GM10248 (cell line): ENCODE measurements around the gene HHATL.

ENCODE experiments used
- CTCF ChIA-PET: fragments of 300-600 bp; sonication (Branson Sonifier 250); formaldehyde crosslinking; extraction: SDS; loops from one replicate; lab custom pipeline; 2021; ENCODE audit warnings: antibody characterized with exemption; lab: Yijun Ruan, JAX
- POLR2A ChIA-PET: fragments of 350-650 bp; sonication (Branson Sonifier 250); formaldehyde crosslinking; extraction: SDS; loops from one replicate; lab custom pipeline; 2020; ENCODE audit warnings: antibody characterized with exemption; lab: Yijun Ruan, JAX
- DNase-seq: peaks from one replicate; pipeline ENCODE4 v3.0.0; 2012; ENCODE audit errors: extremely low spot score
- TF ChIP-seq, protein P1 (sequence below): IDR thresholded peaks from 2 replicates; pipeline ENCODE4 v1.5.1; 2012; ENCODE audit warnings: mild to moderate bottlenecking, low read depth; ENCODE audit errors: extremely low read depth, missing control alignments, control extremely low read depth

Gene HHATL

GRCh38 chr3:42717306-42717705 lies 14.7 kb upstream of the HHATL start:
- ChIA-PET CTCF (interaction anchor here (1.1 kb wide), 1 partner anchor 25 kb away, joined by 3 read pairs; no protein-coding TSS in a partner anchor), POLR2A (no interaction called here)
- TF ChIP-seq, protein P1, sequence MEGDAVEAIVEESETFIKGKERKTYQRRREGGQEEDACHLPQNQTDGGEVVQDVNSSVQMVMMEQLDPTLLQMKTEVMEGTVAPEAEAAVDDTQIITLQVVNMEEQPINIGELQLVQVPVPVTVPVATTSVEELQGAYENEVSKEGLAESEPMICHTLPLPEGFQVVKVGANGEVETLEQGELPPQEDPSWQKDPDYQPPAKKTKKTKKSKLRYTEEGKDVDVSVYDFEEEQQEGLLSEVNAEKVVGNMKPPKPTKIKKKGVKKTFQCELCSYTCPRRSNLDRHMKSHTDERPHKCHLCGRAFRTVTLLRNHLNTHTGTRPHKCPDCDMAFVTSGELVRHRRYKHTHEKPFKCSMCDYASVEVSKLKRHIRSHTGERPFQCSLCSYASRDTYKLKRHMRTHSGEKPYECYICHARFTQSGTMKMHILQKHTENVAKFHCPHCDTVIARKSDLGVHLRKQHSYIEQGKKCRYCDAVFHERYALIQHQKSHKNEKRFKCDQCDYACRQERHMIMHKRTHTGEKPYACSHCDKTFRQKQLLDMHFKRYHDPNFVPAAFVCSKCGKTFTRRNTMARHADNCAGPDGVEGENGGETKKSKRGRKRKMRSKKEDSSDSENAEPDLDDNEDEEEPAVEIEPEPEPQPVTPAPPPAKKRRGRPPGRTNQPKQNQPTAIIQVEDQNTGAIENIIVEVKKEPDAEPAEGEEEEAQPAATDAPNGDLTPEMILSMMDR = no peak
- no peak for DNase-seq

GRCh38 chr3:42714171-42714852 lies 11.7 kb upstream of the HHATL start:
- CTCF ChIA-PET = interaction anchor here (1.3 to 1.7 kb wide), 2 partner anchors 48 to 167 kb away, joined by 3 to 5 read pairs; no protein-coding TSS in a partner anchor
- DNase-seq = no peak
- POLR2A ChIA-PET = no interaction called here
- TF ChIP-seq, protein P1 = no peak

GRCh38 chr3:42713747-42714146 lies 11.1 kb upstream of the HHATL start:
- TF ChIP-seq, protein P1 = no peak
- CTCF ChIA-PET = interaction anchor here (1.3 to 1.7 kb wide), 5 partner anchors 10 to 168 kb away, joined by 3 to 5 read pairs (median 3); no protein-coding TSS in a partner anchor

GRCh38 chr3:42712688-42713372 lies 10.2 kb upstream of the HHATL start:
- POLR2A ChIA-PET = no interaction called here
- no peak for DNase-seq
- TF ChIP-seq, protein P1 = no peak
- CTCF ChIA-PET = interaction anchor here (0.9 to 1.7 kb wide), 7 partner anchors 11 to 168 kb away, joined by 3 to 5 read pairs (median 3); no protein-coding TSS in a partner anchor

More at GRCh38 chr3:42713747-42714146, 11.1 kb upstream of the HHATL start:
- DNase-seq = no peak
- POLR2A ChIA-PET = no interaction called here

- TF ChIP-seq, protein P1 = no peak
- POLR2A ChIA-PET = no interaction called here
- no peak for DNase-seq
- CTCF ChIA-PET = interaction anchor here (1.3 to 1.7 kb wide), 6 partner anchors 12 to 169 kb away, joined by 3 to 6 read pairs (median 4); no protein-coding TSS in a partner anchor
These were observed 9.7 kb upstream of the HHATL start for GRCh38 chr3:42712344-42712648.

DNA sequence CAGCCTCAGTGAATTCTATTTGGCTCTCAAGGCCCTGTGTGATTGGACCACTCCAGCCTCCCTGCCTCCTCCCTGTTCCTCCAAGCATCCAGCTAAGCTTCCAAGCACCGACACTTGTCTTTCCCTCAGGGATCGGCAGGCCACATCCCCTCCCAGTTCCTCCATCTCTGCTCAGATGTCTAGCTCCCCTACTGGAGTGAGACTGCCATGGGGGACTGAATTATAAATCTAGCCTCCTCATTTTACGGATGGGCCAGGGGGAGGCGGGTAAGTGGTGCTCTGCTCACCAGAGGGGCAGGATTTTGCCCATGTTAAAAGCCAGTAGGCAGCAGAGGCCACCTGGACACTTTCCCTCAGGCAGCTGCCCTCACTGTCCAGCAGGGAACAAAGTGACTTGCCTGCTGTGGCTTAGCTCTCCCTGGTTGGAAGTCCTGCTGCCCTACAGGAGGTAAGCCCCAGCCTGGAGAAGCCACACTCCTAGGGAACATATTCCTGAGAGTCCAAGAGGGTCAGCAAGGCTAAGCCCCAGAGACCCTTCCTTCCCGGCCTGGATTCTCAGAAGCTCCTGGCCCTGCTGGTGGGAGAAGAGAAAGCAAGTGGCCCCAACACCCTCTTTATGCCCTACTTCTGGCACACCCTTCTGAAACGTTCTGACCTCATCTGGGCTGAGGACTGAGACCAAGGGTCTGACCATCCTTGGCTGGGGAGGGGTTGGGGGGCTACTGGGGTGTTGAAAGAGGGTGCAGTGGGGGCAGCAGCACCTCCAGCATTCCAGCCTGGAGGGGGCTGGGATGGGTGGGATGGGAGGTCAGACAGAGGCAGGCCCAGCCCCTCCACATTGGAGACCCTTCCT lies 9.1 kb upstream of the HHATL start:
- ChIA-PET CTCF (interaction anchor here (1.3 to 1.5 kb wide), 3 partner anchors 12 to 33 kb away, joined by 3 to 6 read pairs (median 4); no protein-coding TSS in a partner anchor), POLR2A (no interaction called here)
- TF ChIP-seq, protein P1 = no peak
- no peak for DNase-seq
